Nephron progenitor cell (in vitro differentiated cells): ENCODE results near the gene SLF2.
A peak's percentile ranks its signal among the peaks of the same experiment; 100 is the strongest.

Source experiments
- DNase-seq: peaks from one replicate; pipeline ENCODE4 v3.0.0; 2021
- H3K27ac Mint-ChIP-seq: 2 replicates; pipeline ENCODE4 v1.8.0; 2021; ENCODE audit warnings: mild to moderate bottlenecking, moderate library complexity, mixed read lengths
- H3K27me3 Mint-ChIP-seq: 2 replicates; pipeline ENCODE4 v1.8.0; 2021; ENCODE audit warnings: mild to moderate bottlenecking, low read depth, mixed read lengths; ENCODE audit not compliant: poor library complexity
- H3K36me3 Mint-ChIP-seq: 2 replicates; pipeline ENCODE4 v1.8.0; 2021; ENCODE audit warnings: low read depth, mixed read lengths
- H3K4me1 Mint-ChIP-seq: 2 replicates; pipeline ENCODE4 v1.8.0; 2021; ENCODE audit warnings: mixed read lengths
- H3K4me3 Mint-ChIP-seq: 2 replicates; pipeline ENCODE4 v1.8.0; 2021; ENCODE audit warnings: mild to moderate bottlenecking, moderate library complexity, mixed read lengths
- H3K9me3 Mint-ChIP-seq: 2 replicates; pipeline ENCODE4 v1.8.0; 2021; ENCODE audit warnings: mild to moderate bottlenecking, moderate library complexity, mixed read lengths
- CTCF ChIP-seq: fragments of 200-600 bp; sonication (generic); IDR thresholded peaks from 2 replicates; pipeline ENCODE4 v1.5.0; 2021; ENCODE audit warnings: antibody characterized with exemption

The SLF2 gene

GRCh38 chr10:101008823-101009423, 96.2 kb downstream of the SLF2 start:
- TF ChIP-seq CTCF: no peak
- Mint-ChIP-seq H3K4me1 (peaks cover 39% of the 10 kb centered on the region), H3K27ac (no peak overlapping the region), H3K4me3 (no peak overlapping the region), H3K9me3 (no peaks in the 10 kb centered on the region), H3K36me3 (peaks cover 10% of the 10 kb centered on the region), H3K27me3 (no peaks in the 10 kb centered on the region)
- no peak for DNase-seq

- Mint-ChIP-seq H3K27ac (no peak overlapping the region), H3K4me3 (no peak overlapping the region), H3K27me3 (peaks cover 10% of the 10 kb centered on the region), H3K4me1 (peaks cover 51% of the 10 kb centered on the region), H3K36me3 (peaks cover 6% of the 10 kb centered on the region), H3K9me3 (no peaks in the 10 kb centered on the region)
- TF ChIP-seq CTCF: no peak
- no peak for DNase-seq
Observed at GRCh38 chr10:101010329-101010728, 97.6 kb downstream of the SLF2 start.

GRCh38 chr10:101011517-101012423, 99.0 kb downstream of the SLF2 start:
- Mint-ChIP-seq H3K36me3 (no peaks in the 10 kb centered on the region), H3K27me3 (peaks cover 22% of the 10 kb centered on the region), H3K4me1 (peaks cover 62% of the 10 kb centered on the region), H3K4me3 (no peak overlapping the region), H3K9me3 (no peaks in the 10 kb centered on the region), H3K27ac (no peak overlapping the region)
- no peak for DNase-seq
- peak; percentile 40 for TF ChIP-seq CTCF

- Mint-ChIP-seq H3K36me3 (no peaks in the 10 kb centered on the region), H3K4me1 (peaks cover 71% of the 10 kb centered on the region), H3K4me3 (no peak overlapping the region), H3K27me3 (peaks cover 32% of the 10 kb centered on the region), H3K9me3 (no peaks in the 10 kb centered on the region), H3K27ac (no peak overlapping the region)
- peak; percentile 78 for TF ChIP-seq CTCF
- DNase-seq: peak; percentile 83
Observed at GRCh38 chr10:101012525-101013364, 100.0 kb downstream of the SLF2 start.

GRCh38 chr10:101013365-101013825, 100.6 kb downstream of the SLF2 start:
- Mint-ChIP-seq H3K4me1 (peaks cover 68% of the 10 kb centered on the region), H3K9me3 (no peaks in the 10 kb centered on the region), H3K4me3 (no peak overlapping the region), H3K27ac (no peak overlapping the region), H3K36me3 (no peaks in the 10 kb centered on the region), H3K27me3 (peaks cover 39% of the 10 kb centered on the region)
- no peak for TF ChIP-seq CTCF
- DNase-seq: no peak
